GM18520 (cell line): ENCODE data around the gene SMCO2.

ENCODE experiments used
- ATAC-seq: cut with Tn5 transposase; IDR thresholded peaks from one replicate; pipeline ENCODE4 v1.9.1; 2021; ENCODE audit not compliant: unreplicated experiment

Gene SMCO2

DNA sequence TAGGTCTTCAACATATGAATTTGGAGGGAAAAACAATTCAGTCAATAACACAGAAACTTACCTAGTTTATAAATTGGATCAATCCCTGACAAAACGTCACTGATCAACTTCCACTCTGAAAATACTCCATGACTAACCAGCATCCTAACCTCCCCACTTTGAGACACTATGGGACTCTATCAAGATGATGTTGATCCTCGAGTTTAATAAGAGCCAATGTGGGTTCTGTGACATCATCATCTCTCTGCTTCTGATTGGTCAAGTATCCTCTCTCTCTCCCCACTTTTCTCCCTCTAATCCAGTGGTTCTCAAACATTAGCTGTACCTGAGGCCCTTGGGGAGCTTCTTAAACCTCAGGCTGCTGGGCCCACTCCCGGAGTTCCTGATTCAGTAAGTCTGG is at the start of gene SMCO2:
Gene SMCO2, plus strand, starts transcription at position 301 of the 400 bp plus-strand sequence. CDS start 23,896 bp downstream, outside the sequence.
- no peak for ATAC-seq

DNA sequence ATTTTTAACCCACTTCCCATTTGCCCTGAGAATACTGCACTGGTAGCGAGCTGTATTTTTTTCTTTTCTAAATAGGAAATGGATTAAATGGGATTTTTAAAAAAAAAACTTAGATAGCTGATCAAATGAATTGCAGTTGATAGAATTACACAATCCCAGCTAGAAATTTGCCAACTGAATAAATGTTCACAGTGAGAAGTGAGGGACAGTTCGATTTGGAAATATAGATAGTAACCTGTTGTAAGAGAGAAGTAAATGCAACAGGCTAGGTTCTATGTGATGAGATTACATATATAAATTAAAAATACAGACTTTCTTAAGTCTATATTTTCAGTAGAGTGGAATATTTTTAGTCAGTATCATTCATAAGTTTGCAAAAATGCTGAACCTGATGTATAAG is 48.1 kb upstream of the SMCO2 start:
- no peak for ATAC-seq

DNA sequence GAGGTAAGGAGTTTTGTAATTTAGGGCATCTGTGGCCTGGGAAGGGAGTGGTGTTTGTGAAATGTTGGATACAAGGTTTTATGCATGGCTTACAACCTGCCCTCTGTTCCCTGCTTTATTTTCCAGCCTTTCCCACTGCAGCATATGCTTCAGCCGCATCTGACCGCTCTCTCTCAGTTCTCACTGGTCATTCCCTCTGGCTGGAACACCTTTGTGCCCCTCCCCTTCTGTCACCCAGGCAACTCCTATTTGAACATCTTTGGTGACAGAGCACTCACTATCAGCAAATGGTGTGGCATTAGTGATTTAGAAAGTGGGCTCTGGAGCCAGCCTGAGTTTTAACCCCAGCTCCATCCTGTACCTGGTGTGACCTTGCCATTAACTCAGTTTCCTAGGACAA is 47.5 kb upstream of the SMCO2 start:
- ATAC-seq = no peak

DNA sequence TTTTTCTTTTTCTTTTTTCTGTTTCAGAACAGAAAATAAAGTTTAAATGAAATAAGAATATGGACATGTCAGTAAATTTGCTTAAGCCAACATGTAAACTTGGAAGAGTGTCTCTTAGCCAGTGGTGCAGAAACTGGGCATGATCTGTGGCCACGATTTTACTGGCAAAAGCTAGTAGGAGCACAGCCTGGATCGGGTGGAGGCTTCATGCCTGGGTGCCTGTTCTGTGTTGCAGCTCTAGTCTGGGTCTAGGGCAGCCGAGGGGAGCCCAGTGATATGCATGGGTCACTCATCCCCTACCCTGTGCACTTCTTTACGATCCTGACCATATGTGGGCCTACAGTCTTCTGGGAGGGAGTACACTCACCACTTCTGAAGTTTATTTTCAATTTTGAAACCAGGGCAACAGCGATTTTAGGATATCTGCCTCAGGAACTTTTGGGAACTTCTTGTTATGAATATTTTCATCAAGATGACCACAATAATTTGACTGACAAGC is 45.6 kb upstream of the SMCO2 start:
- ATAC-seq = no peak

DNA sequence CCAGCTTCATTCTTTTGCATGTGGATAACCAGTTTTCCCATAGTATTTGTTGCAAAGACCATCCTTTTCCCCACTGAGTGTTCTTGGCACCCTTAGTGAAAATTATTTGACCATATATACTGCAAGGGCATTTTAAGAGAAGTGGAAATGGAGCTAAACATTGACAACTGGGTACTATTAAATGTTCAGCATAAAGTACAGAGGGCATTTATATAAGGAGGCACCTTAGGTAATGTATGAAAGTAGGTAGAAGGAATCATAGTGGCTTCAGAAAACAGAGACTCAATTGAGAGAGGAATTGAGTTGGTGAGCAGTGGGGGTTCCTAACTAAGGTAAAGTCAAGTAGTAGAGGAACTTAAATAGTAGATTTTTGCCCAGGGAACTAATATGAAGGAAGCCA is 34.5 kb upstream of the SMCO2 start:
- no peak for ATAC-seq

DNA sequence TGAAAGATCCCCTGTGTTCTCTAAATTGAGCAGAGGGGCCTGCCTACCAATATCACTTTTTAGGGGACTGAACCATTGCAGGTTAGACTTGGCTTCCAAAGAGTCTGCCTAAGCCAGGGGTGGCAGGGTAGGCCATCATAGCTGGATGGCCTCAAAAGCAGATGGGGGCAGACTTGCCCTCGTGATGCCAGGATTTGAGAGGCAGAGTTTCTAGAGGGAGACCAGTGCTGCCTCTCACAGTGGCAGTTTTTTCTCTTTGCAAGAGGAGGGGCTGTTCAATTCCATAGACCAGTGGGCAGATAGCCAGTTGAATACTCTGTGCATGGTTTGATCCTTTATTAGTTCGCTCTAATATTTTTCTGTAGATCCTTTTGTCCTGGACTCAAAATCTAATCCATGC is 23.8 kb upstream of the SMCO2 start:
- ATAC-seq = no peak

GRCh38 chr12:27424631-27425230 is 21.8 kb upstream of the SMCO2 start:
- no peak for ATAC-seq

DNA sequence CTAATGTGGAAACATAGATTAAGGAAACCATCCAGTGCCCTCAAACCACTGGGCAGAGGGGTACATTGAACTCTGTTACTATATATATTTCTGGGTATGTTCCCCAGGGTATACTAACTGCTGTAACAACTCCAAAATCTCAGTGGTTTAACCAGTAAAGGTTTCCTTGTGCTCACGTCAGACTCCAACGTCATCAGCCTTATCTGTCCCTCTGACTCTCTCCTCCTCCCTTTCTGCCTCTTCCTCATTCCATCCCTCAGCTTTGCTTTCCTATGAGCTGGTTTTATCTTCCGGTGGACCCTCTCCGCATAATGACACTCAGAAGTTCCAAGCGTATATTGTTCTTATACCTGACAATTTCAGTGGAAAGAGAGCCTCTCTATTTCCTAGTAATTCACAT is 21.2 kb upstream of the SMCO2 start:
- ATAC-seq = no peak

DNA sequence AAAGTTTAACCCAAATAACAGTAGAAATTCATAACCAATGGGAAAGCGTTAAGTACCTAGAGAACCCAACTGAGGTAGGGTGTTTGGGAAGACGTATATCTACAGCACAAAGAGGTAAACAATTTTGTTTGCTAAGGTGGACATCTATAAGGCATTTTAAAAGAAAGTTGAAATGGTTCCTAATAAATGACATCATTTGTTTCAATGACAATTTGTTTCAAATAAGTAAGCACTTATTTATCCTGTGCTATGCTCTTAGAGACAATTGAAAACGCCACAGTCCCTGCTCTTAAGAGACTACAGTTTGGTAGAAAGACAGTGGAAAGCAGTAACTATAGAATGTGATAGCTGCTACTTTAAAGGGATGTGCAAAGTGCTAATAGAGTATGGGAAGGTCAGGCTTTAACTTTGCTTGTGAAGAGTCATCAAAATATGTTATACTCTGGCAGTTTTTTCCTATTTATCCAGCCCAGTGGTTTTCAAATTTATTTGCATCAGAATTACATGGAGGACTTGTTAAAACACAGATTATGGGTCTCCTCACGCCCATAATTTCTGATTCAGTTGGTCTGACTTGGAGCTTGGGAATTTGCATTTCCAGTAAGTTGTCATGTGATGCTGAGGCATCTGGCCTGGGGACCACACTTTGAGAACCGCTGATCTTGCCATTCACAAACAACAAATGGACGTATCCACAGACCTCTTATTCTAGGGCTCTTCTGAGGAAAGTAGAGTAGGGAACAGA is 19.6 kb upstream of the SMCO2 start:
- ATAC-seq = no peak

- ATAC-seq = no peak
These were observed 18.7 kb upstream of the SMCO2 start for GRCh38 chr12:27427824-27428223.

GRCh38 chr12:27428466-27428865 is 18.1 kb upstream of the SMCO2 start:
- ATAC-seq = no peak

- no peak for ATAC-seq
These were observed 16.9 kb upstream of the SMCO2 start for GRCh38 chr12:27429606-27430005.

DNA sequence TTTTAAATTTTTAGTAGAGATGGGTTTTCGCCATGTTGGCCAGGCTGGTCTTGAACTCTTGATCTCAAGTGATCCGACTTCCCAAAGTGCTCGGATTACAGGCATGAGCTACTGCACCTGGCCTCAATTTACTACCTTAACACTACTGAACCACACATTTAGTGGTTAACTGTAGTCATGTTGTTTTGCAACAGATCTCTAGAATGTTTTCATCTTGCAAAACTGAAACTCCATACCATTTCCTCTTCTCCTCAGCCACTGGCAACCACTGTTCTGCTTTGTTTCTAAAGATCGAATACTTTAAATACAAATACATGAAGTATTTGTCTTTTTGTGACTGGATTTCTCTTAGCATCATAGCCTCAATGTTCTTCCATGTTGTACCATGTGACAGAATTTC is 15.4 kb upstream of the SMCO2 start:
- ATAC-seq = no peak

GRCh38 chr12:27434673-27435565 is 11.6 kb upstream of the SMCO2 start:
- ATAC-seq = no peak

- no peak for ATAC-seq
These were observed 10.5 kb upstream of the SMCO2 start for GRCh38 chr12:27436029-27436428.

DNA sequence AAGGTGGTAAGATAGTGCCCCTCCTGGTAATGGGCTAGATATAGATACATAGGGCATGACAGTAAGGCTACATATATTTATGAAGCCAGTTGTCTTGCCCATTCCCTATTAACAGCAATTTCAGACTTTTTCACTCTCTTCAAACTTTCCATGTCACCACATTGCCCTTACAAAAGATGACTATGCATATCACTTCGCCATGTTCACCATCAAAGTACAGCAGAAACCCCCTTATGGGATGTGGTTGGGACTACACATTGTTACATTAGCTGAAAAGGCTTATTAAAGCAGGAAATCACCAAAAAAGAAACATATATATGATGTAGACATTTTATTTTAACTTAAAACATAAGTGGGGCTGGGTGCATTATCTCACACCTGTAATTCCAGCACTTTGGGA is 9.8 kb upstream of the SMCO2 start:
- no peak for ATAC-seq

DNA sequence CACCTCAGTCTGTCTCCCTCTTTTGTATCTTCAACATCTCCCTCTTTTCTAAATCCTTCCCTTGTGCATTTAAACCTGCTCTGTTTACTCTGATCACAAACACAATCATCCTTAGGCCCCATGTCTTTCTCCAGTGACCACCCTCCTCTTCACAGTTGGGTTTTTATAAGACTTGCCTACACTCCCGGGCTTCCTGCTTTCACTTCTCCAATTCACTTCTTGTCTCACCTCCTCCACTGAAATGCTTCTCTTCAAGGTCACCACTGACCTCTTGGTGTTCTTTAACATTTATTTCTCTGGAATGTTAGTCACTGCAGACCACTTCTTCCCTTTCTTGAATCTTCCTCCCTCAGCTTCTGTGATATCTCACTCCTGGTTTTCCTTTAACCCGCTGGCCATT is 8.7 kb upstream of the SMCO2 start:
- ATAC-seq = no peak

GRCh38 chr12:27447761-27448160 is 1.2 kb downstream of the SMCO2 start:
- ATAC-seq = no peak

DNA sequence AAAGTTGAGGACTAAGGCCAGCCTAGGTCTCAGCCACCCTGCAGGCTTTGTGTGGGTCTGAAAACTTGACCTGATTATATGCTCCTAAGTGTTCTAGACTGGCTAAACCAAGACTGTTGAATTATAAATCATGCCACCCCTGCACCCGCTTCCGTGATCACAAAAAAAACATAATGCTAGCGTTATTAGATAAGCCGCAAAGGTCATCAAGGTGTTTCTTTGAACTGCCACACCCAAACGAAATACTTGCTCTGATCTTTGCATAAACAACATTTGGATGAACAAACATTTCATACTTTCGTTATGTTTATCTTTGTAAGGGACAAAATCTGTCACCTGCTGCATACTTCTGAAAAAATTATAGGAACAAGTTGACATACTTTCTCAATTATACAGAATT is 2.5 kb downstream of the SMCO2 start:
- no peak for ATAC-seq

DNA sequence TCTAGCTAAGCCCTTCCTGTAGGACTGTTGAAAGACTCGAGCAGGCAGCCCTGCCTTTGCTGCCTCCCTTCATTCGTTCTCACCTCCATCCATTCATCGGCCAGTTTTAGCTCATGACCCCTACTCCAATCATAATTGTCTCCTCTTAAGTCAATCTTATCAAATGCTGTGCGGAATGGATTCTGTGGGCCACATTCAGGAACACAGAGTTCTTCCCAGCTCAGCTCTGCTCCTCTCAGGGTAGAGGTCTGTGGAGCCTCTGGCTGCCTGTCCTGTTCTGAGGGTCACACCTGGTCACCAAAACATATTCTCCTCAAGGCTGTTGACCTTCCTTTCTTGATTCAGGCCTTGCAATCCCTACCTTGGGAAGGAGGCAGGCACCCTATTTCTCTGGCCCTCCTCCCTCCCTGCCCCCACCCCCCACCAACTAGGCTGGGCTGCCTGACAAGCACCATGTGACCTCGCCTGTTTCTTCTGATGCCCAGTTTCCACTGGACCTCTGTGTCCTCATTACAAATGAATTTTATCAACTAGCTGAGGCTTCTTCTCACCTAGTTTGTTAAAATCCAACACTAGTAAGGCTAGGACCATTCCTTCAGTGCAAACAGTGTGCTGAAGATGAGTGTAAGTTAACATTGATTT is 3.5 kb downstream of the SMCO2 start:
- ATAC-seq = no peak
